WI38 (cell line): ENCODE measurements around the gene MAT2A.

Source experiments
- H3K4me3 ChIP-seq: 2 replicates; pipeline ENCODE4 v1.5.1; 2011; ENCODE audit warnings: low read depth, mild to moderate bottlenecking, control low read depth, low read length
- TF ChIP-seq, protein P1 (sequence below): IDR thresholded peaks from 2 replicates; pipeline ENCODE4 v1.5.1; 2012; ENCODE audit warnings: low read depth, mild to moderate bottlenecking, control low read depth, low read length

The MAT2A gene

GRCh38 chr2:85514323-85514722, 24.6 kb upstream of the MAT2A start:
- TF ChIP-seq, protein P1, sequence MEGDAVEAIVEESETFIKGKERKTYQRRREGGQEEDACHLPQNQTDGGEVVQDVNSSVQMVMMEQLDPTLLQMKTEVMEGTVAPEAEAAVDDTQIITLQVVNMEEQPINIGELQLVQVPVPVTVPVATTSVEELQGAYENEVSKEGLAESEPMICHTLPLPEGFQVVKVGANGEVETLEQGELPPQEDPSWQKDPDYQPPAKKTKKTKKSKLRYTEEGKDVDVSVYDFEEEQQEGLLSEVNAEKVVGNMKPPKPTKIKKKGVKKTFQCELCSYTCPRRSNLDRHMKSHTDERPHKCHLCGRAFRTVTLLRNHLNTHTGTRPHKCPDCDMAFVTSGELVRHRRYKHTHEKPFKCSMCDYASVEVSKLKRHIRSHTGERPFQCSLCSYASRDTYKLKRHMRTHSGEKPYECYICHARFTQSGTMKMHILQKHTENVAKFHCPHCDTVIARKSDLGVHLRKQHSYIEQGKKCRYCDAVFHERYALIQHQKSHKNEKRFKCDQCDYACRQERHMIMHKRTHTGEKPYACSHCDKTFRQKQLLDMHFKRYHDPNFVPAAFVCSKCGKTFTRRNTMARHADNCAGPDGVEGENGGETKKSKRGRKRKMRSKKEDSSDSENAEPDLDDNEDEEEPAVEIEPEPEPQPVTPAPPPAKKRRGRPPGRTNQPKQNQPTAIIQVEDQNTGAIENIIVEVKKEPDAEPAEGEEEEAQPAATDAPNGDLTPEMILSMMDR = no peak
- no peak overlapping the region for H3K4me3 ChIP-seq

DNA sequence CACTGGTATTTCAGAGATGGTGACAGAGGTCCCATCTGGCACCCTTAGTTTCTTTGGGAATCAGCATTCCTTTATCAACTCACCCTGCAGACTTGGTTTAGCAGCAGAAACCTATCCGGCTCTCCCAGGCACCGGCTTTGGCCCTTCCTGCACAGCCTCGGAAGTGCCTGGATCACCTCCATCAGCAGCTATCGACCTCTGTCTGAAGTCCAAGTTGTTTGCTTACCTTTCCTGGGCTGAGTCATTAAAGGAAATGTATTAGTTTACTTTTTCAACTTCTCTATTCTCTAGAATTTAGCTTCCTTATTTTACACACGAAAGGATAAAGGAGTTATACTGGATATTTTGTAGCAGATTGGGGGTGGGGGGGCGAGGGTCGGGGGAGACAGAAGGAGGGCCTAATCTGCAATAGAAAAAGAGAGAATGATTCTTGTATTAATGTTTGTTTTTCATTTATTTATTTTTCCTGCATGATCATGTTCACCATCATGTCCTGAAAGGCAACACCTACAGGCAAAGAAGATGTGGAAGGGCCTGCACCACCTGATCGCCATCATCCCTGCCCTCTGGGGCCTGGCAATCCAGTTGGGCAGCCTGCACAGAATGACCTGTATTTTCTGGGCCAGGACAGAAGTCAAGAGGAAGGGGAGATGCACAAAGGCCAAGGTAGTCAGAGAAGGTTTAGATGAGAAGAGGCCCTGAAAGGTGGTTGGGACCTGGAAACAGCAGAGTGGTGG, 22.1 kb upstream of the MAT2A start:
- no peak overlapping the region for H3K4me3 ChIP-seq
- TF ChIP-seq, protein P1 = no peak

DNA sequence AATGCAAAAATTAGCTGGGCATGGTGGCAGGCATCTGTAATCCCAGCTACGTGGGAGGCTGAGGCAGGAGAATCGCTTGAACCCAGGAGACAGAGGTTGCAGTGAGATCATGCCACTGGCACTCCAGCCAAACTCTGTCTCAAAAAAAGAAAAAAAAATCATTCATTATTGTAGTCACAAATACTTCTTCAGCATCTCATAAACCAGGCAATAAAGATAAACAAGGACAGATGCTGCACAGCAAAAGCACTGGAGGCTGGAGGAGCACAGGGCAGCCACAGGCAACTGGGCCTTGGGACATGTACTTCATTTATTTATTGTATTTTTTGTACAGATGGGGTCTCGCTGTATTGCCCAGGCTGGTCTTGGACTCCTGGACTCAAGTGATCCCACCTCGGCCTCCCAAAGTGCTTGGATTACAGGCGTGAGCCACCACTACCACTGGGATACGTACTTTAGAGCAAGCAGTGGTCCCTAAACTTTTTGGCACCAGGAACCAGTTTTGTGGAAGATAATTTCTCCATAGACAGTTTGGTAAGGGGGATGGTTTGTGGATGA, 16.8 kb upstream of the MAT2A start:
- H3K4me3 ChIP-seq = no peak overlapping the region
- TF ChIP-seq, protein P1 = no peak

GRCh38 chr2:85523062-85523902, 15.7 kb upstream of the MAT2A start:
- TF ChIP-seq, protein P1 = no peak
- H3K4me3 ChIP-seq = no peak overlapping the region

GRCh38 chr2:85523903-85524335, 15.0 kb upstream of the MAT2A start:
- H3K4me3 ChIP-seq = no peak overlapping the region
- TF ChIP-seq, protein P1 = no peak

DNA sequence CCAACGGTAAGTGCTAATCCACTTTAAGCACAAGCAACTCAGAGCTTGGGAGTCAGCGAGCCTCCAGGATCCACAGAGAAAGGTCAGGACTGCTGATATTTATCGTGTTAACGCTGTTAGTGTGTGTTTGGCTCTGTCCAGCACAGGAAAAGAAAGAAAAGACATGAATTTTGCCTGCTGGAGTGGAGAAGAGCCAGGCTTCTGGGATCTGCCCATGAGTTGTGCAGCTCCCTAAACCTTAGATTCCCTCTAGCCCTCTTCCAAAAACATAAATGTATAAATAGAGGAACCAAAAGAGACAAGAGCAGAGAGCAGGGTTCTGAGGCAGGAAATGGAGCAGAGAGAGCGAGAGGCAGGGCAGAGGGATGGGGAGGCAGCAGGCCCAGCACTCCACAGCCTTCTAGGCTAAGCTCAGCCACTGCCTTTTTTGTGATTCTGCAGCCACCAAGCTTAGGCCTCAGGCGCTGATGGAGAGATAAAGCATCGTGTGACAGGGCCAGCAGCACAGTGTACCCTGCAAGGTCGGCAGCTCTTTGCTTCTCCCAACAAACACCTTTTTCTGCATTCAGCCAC, 14.5 kb upstream of the MAT2A start:
- no peak overlapping the region for H3K4me3 ChIP-seq
- TF ChIP-seq, protein P1 = no peak
